GM12878 (cell line): ENCODE data around the gene LSM2. TPM values are rescaled to one million over a fixed set of nuclear protein-coding genes. Genes with fewer than 3 reads are reported as not detected.

Source experiments
- CUX1 ChIP-seq: IDR thresholded peaks from 2 replicates; pipeline ENCODE4 v1.6.1; 2012; ENCODE audit warnings: improper control_type of control experiment, low read depth, low read length; ENCODE audit not compliant: insufficient replicate concordance
- ELK1 ChIP-seq: IDR thresholded peaks from 2 replicates; pipeline ENCODE4 v1.6.1; 2012; ENCODE audit warnings: low read depth, low read length, improper control_type of control experiment
- RELB ChIP-seq: fragments of 450-650 bp; IDR thresholded peaks from 2 replicates; pipeline ENCODE4 v1.6.1; 2017; ENCODE audit warnings: low read depth, mild to moderate bottlenecking, moderate library complexity
- SREBF2 ChIP-seq: IDR thresholded peaks from 2 replicates; pipeline ENCODE4 v1.6.1; 2012; ENCODE audit warnings: mild to moderate bottlenecking, low read length
- ZNF274 ChIP-seq: IDR thresholded peaks from one replicate; pipeline ENCODE4 v1.8.0; 2011; ENCODE audit not compliant: insufficient read length, insufficient read depth
- polyA plus RNA-seq, 11 experiments: library from polyadenylated mRNA; depleted of rRNA in 4 of 11; unstranded in 6 of 11; stranded (reverse) in 5 of 11; fragments of >200 nt; fragmentation: Nextera tagmentation in 4 of 11; fragmentation: Illumina TruSeq in 1 of 11; extraction: Ambion mirVana in 4 of 11; extraction: Trizol in 1 of 11; gene quantifications; 1 replicate in 1 of 11; 2 replicates in 10 of 11; pipeline versions ENCODE4 v1.2.1 to v1.2.3, GENCODE V29; 2011 to 2016; ENCODE audit warnings: inconsistent platforms in 2 of 11, missing spikeins in 2 of 11, low read depth in 1 of 11
- total RNA-seq, 4 experiments: library from RNA; depleted of rRNA in 3 of 4; stranded (reverse); fragments of >200 nt in 3 of 4; fragmentation: Illumina TruSeq in 1 of 4; extraction: Trizol in 1 of 4; gene quantifications; 2 replicates each; pipeline versions ENCODE4 v1.2.1 to v1.2.3, GENCODE V29; 2013 to 2021

Gene LSM2
- total and polyA plus RNA-seq, 10 of the 15 experiments (the other 5 are each of a cell fraction or from before 2014, with no cell fraction given) = 99.1 to 276 (median 153) TPM

- no peak for TF ChIP-seq ELK1
- no peak for TF ChIP-seq CUX1
- TF ChIP-seq SREBF2 = no peak
- no peak for TF ChIP-seq ZNF274
- no peak for TF ChIP-seq RELB
These were observed 30.9 kb downstream of the LSM2 start (continued) for GRCh38 chr6:31775633-31776484.
